Measurements from ENCODE around the gene CCDC43. TPM values are rescaled to one million over a fixed set of nuclear protein-coding genes. Genes with fewer than 3 reads are reported as not detected.

CCDC43 gene
- total and polyA plus RNA-seq, 2 of the 8 experiments (the other 6 are each of a cell fraction or from before 2014, with no cell fraction given), result 4.9 to 38.1 TPM

- Histone ChIP-seq H2AK5ac (ENCODE audit: low read depth, low read length) (no peak overlapping the region), H3K9me3 (ENCODE audit: insufficient read depth in 2 of 2, low read depth in 1 of 2, low read length in 1 of 2) (no peaks in the 10 kb centered on the region), H3K27me3 (replicated peaks in 1 of 4; ENCODE audit: control insufficient read depth in 3 of 4, extremely low read depth in 1 of 4, insufficient read depth in 3 of 4, low read length in 3 of 4) (no peaks in the 10 kb centered on the region), H4K8ac (ENCODE audit: extremely low read depth, insufficient read depth, low read length) (no peak overlapping the region), H2BK12ac (ENCODE audit: low read depth, low read length) (no peak overlapping the region), H2BK20ac (ENCODE audit: low read length) (no peak overlapping the region), H3K4me3 (ENCODE audit: extremely low read depth in 1 of 4, insufficient read depth in 2 of 4, low read depth in 3 of 4, low read length in 4 of 4) (no peak overlapping the region), H3K36me3 (ENCODE audit: control insufficient read depth in 2 of 4, insufficient read depth in 4 of 4, low read length in 3 of 4) (no peaks in the 10 kb centered on the region), H4K91ac (replicated peaks; ENCODE audit: insufficient read length, low read length) (no peak overlapping the region), H3K4ac (replicated peaks; ENCODE audit: insufficient read length, low read depth, low read length) (no peak overlapping the region), H3K4me2 (ENCODE audit: insufficient read depth in 1 of 2, low read depth in 2 of 2, low read length in 2 of 2) (no peak overlapping the region), H3K23ac (ENCODE audit: insufficient read length) (no peak overlapping the region), H2AFZ (ENCODE audit: low read length) (no peak overlapping the region), H3K56ac (replicated peaks; ENCODE audit: insufficient read length, low read depth, low read length) (no peak overlapping the region), H3K14ac (ENCODE audit: insufficient read length) (no peak overlapping the region), H3K9ac (replicated peaks in 1 of 4; ENCODE audit: extremely low read depth in 1 of 4, low read depth in 3 of 4, low read length in 3 of 4) (no peak overlapping the region), H3K18ac (ENCODE audit: extremely low read depth, low read length) (no peak overlapping the region), H3K4me1 (replicated peaks in 1 of 4; ENCODE audit: control insufficient read depth in 3 of 4, insufficient read depth in 4 of 4, low read length in 3 of 4) (0 out of 7 replicates have a peak, but pooled peaks cover 0 to 2% (median 0%) of the 10 kb centered on the region in 4 experiments), H2BK15ac (ENCODE audit: low read length) (no peak overlapping the region), H4K5ac (ENCODE audit: insufficient read length, low read depth, low read length) (no peak overlapping the region), H3K27ac (ENCODE audit: low read depth, low read length) (no peak overlapping the region), H3K23me2 (ENCODE audit: low read depth, low read length) (no peaks in the 10 kb centered on the region), H2BK120ac (replicated peaks; ENCODE audit: low read depth, low read length) (no peak overlapping the region), H3K79me2 (ENCODE audit: control insufficient read depth in 1 of 2, insufficient read depth in 2 of 2, low read length in 2 of 2) (no peaks in the 10 kb centered on the region), H2BK5ac (ENCODE audit: low read depth, low read length) (no peak overlapping the region), H3K79me1 (ENCODE audit: low read depth, low read length) (no peaks in the 10 kb centered on the region), H4K20me1 (replicated peaks in 1 of 2; ENCODE audit: control insufficient read depth in 1 of 2, insufficient read depth in 2 of 2, low read length in 2 of 2) (no peaks in the 10 kb centered on the region)
- CTCF ChIA-PET (ENCODE audit: partially characterized antibody), result interaction anchor here (0.7 to 3.5 kb wide), 24 partner anchors 9 to 283 kb away, joined by 3 to 38 read pairs (median 4); partner anchors contain the start of gene MEIOC
- FAIRE-seq (no peak), DNase-seq (ENCODE audit: low read depth in 1 of 2, low spot score in 2 of 2) (no peak)
- POLR2A ChIA-PET (ENCODE audit: partially characterized antibody), result interaction anchor here (0.6 to 0.7 kb wide), 2 partner anchors 10 to 1482 kb away, joined by 3 read pairs; no protein-coding TSS in a partner anchor
- no peak for TF ChIP-seq TCF12 (IDR thresholded peaks at IDR 0.05; ENCODE audit: low read depth, low read length)
- no peak for TF ChIP-seq ATF2 (IDR thresholded peaks at IDR 0.05; ENCODE audit: low read length)
- no peak for TF ChIP-seq TAF7 (optimal IDR thresholded peaks at IDR 0.05; ENCODE audit: borderline replicate concordance, low read depth, low read length)
- TF ChIP-seq POLR2AphosphoS5 (IDR thresholded peaks at IDR 0.05; ENCODE audit: low read depth, low read length), result no peak
- no peak for TF ChIP-seq SIX5 (IDR thresholded peaks at IDR 0.05; ENCODE audit: low read depth, low read length)
- no peak for TF ChIP-seq BRCA1 (IDR thresholded peaks at IDR 0.05; ENCODE audit: low read depth, low read length)
- 92% methylated on average over 1 of the region's 1 CpG; no CpG with 5 or more reads in 1 of the 2 experiments for WGBS, 2 experiments (ENCODE audit: extremely low coverage in 1 of 2, insufficient coverage in 1 of 2, insufficient read length in 1 of 2, insufficient replicate concordance in 2 of 2, low coverage in 1 of 2, low lambda C conversion rate in 2 of 2, missing lambda C conversion rate in 1 of 2)
Measured at GRCh38 chr17:44637066-44637465, 52.5 kb downstream of the CCDC43 start.
